Suprapubic skin (tissue), 4 donors: Measurements from ENCODE around the gene SRD5A2. TPM values are rescaled to one million over a fixed set of nuclear protein-coding genes. Genes with fewer than 3 reads are reported as not detected.
"Not testable (repeated sequence)": the region's sequence is repeated elsewhere in the genome, so short reads cannot be mapped to it uniquely, and the experiment has no call there.

Experiments
- DNase-seq, 2 donors: peaks; one replicate each; pipeline ENCODE4 v3.0.0-alpha.2; 2019; ENCODE audit warnings: low spot score in 2 of 2
- H3K27ac ChIP-seq: fragments of 200-600 bp; sonication (generic); one replicate; pipeline ENCODE4 v1.5.1; 2019
- H3K27me3 ChIP-seq: fragments of 200-600 bp; sonication (generic); one replicate; pipeline ENCODE4 v1.5.1; 2019
- H3K36me3 ChIP-seq: fragments of 200-600 bp; sonication (generic); one replicate; pipeline ENCODE4 v1.5.1; 2019
- H3K4me1 ChIP-seq: fragments of 200-600 bp; sonication (generic); one replicate; pipeline ENCODE4 v1.5.1; 2019
- H3K4me3 ChIP-seq: fragments of 200-600 bp; sonication (generic); one replicate; pipeline ENCODE4 v1.5.1; 2019; ENCODE audit warnings: mild to moderate bottlenecking
- H3K9me3 ChIP-seq: fragments of 200-600 bp; sonication (generic); one replicate; pipeline ENCODE4 v1.5.1; 2019
- CTCF ChIP-seq, 2 donors: fragments of 200-600 bp in 1 of 2; fragments of 450-650 bp in 1 of 2; sonication (generic) in 1 of 2; IDR thresholded peaks; one replicate each; pipeline ENCODE4 v1.5.1; 2016 to 2019; ENCODE audit warnings: antibody characterized with exemption in 2 of 2, mild to moderate bottlenecking in 1 of 2, moderate library complexity in 1 of 2
- EP300 ChIP-seq: sonication (generic); formaldehyde crosslinking; IDR thresholded peaks from one replicate; pipeline ENCODE4 v1.6.1; 2017; ENCODE audit warnings: antibody characterized with exemption
- POLR2A ChIP-seq, 2 donors: fragments of 450-650 bp; IDR thresholded peaks; one replicate each; pipeline ENCODE4 v1.6.1; 2017; ENCODE audit warnings: antibody characterized with exemption in 2 of 2, mild to moderate bottlenecking in 2 of 2, moderate library complexity in 2 of 2
- POLR2AphosphoS5 ChIP-seq, 3 donors: sonication (generic); formaldehyde crosslinking; IDR thresholded peaks; one replicate each; pipeline ENCODE4 v1.6.1; 2017; ENCODE audit warnings: antibody characterized with exemption in 3 of 3
- WGBS: methylation state at CpG from one replicate; pipeline ENCODE4 v1.1.5; 2018; 5-methylcytosine and 5-hydroxymethylcytosine counted together
- total RNA-seq, 4 donors: library from RNA; depleted of rRNA; stranded (reverse); fragments of >200 nt; gene quantifications; one replicate each; pipeline ENCODE4 v1.1.0, GENCODE V29; 2016

Gene SRD5A2
- total RNA-seq, 4 donors from 2014 or later, result not detected

- 84% methylated on average over 2 of the region's 2 CpGs for WGBS
- Histone ChIP-seq H3K9me3 (no peaks in the 10 kb centered on the region), H3K27me3 (no peaks in the 10 kb centered on the region), H3K27ac (no peak overlapping the region), H3K36me3 (no peaks in the 10 kb centered on the region), H3K4me1 (no peaks in the 10 kb centered on the region), H3K4me3 (no peak overlapping the region)
- no peak for DNase-seq
- no peak for TF ChIP-seq EP300
- TF ChIP-seq CTCF (IDR thresholded peaks at IDR 0.05), result no peak
- no peak for TF ChIP-seq POLR2AphosphoS5 (IDR thresholded peaks at IDR 0.05)
- no peak for TF ChIP-seq POLR2A (IDR thresholded peaks at IDR 0.05)
Observed at GRCh38 chr2:31504311-31504710, 76.4 kb downstream of the SRD5A2 start.

GRCh38 chr2:31496451-31496874 is 84.3 kb downstream of the SRD5A2 start:
- H3K4me1 ChIP-seq, DNase-seq, H3K9me3 ChIP-seq, H3K27ac ChIP-seq, H3K36me3 ChIP-seq, H3K27me3 ChIP-seq, H3K4me3 ChIP-seq: not testable (repeated sequence)
- 92% methylated on average over 21 of the region's 21 CpGs for WGBS

DNA sequence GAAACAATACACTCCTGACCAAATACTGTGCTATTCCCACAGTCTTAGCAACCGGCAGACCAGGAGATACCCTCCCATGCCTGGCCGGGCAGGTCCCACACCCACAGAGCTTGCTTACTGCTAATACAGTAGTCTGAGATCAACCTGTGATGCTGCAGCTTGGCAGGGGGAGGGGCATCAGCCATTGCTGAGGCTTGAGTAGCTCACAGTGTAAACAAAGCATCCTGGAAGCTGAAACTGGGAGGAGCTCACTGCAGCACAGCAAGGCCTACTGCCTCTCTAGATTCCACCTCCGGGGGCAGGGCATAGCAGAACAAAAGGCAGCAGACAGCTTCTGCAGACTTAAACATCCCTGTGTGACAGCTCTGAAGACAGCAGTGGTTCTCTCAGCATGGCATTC is 91.4 kb downstream of the SRD5A2 start:
- not testable (repeated sequence) for H3K27me3 ChIP-seq, H3K4me1 ChIP-seq, H3K27ac ChIP-seq, H3K4me3 ChIP-seq, H3K36me3 ChIP-seq, H3K9me3 ChIP-seq, DNase-seq
- WGBS, result 83% methylated on average over 1 of the region's 3 CpGs

- no peaks in the 10 kb centered on the region for H3K4me1 ChIP-seq
Observed at GRCh38 chr2:31483246-31483645, 97.5 kb downstream of the SRD5A2 start.

GRCh38 chr2:31476511-31477180 is 104.1 kb downstream of the SRD5A2 start:
- Histone ChIP-seq H3K27ac (no peak overlapping the region), H3K4me1 (peaks cover 3% of the 10 kb centered on the region), H3K9me3 (no peaks in the 10 kb centered on the region), H3K4me3 (no peak overlapping the region), H3K27me3 (no peaks in the 10 kb centered on the region), H3K36me3 (no peaks in the 10 kb centered on the region)
- DNase-seq, result no peak
- TF ChIP-seq EP300, result no peak
- TF ChIP-seq CTCF (IDR thresholded peaks at IDR 0.05), result no peak
- TF ChIP-seq POLR2AphosphoS5 (IDR thresholded peaks at IDR 0.05), result no peak
- no peak for TF ChIP-seq POLR2A (IDR thresholded peaks at IDR 0.05)
- 22% methylated on average over 2 of the region's 2 CpGs for WGBS

More at GRCh38 chr2:31483246-31483645, 97.5 kb downstream of the SRD5A2 start:
- H3K4me3 ChIP-seq, result no peak overlapping the region
- TF ChIP-seq POLR2AphosphoS5 (IDR thresholded peaks at IDR 0.05) (no peak), CTCF (IDR thresholded peaks at IDR 0.05) (no peak), EP300 (no peak), POLR2A (IDR thresholded peaks at IDR 0.05) (no peak)
- H3K27ac ChIP-seq, result no peak overlapping the region
- H3K9me3 ChIP-seq, result no peaks in the 10 kb centered on the region
- no peak for DNase-seq
- 75% methylated on average over 2 of the region's 2 CpGs for WGBS
- H3K27me3 ChIP-seq, result no peaks in the 10 kb centered on the region
- no peaks in the 10 kb centered on the region for H3K36me3 ChIP-seq

GRCh38 chr2:31475692-31476091 is 105.0 kb downstream of the SRD5A2 start:
- no peak for DNase-seq
- H3K27ac ChIP-seq, result no peak overlapping the region
- 11% methylated on average over 1 of the region's 1 CpG for WGBS
- no peaks in the 10 kb centered on the region for H3K9me3 ChIP-seq
- no peak overlapping the region for H3K4me3 ChIP-seq
- peaks cover 3% of the 10 kb centered on the region for H3K4me1 ChIP-seq
- H3K27me3 ChIP-seq, result no peaks in the 10 kb centered on the region
- TF ChIP-seq POLR2A (IDR thresholded peaks at IDR 0.05) (no peak), POLR2AphosphoS5 (IDR thresholded peaks at IDR 0.05) (no peak), CTCF (IDR thresholded peaks at IDR 0.05) (no peak), EP300 (no peak)
- H3K36me3 ChIP-seq, result no peaks in the 10 kb centered on the region
